Loucy (cell line): ENCODE data around the gene TTC21A.

ENCODE experiments used
- H2AFZ ChIP-seq: fragments of 200-600 bp; sonication (generic); 2 replicates; pipeline ENCODE4 v1.6.0; 2016; ENCODE audit warnings: antibody characterized with exemption, mild to moderate bottlenecking, low read length, moderate library complexity
- H3F3A ChIP-seq: fragments of 200-600 bp; 2 replicates; pipeline ENCODE4 v1.6.0; 2016; ENCODE audit warnings: antibody characterized with exemption, low read depth, mild to moderate bottlenecking
- H3K27me3 ChIP-seq: fragments of 200-600 bp; sonication (generic); 2 replicates; pipeline ENCODE4 v1.6.1; 2014; ENCODE audit warnings: low read length, mild to moderate bottlenecking; ENCODE audit not compliant: insufficient read depth, poor library complexity, severe bottlenecking
- H3K36me3 ChIP-seq: fragments of 200-600 bp; sonication (generic); 2 replicates; pipeline ENCODE4 v1.6.1; 2016; ENCODE audit warnings: low read length; ENCODE audit not compliant: insufficient read depth
- H3K4me1 ChIP-seq: fragments of 200-600 bp; sonication (generic); 2 replicates; pipeline ENCODE4 v1.5.1; 2014; ENCODE audit warnings: low read length, mild to moderate bottlenecking; ENCODE audit not compliant: insufficient read depth, poor library complexity, severe bottlenecking
- H3K4me2 ChIP-seq: fragments of 200-600 bp; sonication (generic); 2 replicates; pipeline ENCODE4 v1.6.0; 2014; ENCODE audit warnings: antibody characterized with exemption, low read length, low read depth, mild to moderate bottlenecking; ENCODE audit not compliant: poor library complexity, severe bottlenecking
- H3K4me3 ChIP-seq: fragments of 200-600 bp; sonication (generic); 2 replicates; pipeline ENCODE4 v1.5.1; 2014; ENCODE audit warnings: low read length, mild to moderate bottlenecking, mixed read lengths; ENCODE audit not compliant: poor library complexity, severe bottlenecking
- H3K79me2 ChIP-seq: fragments of 200-600 bp; sonication (generic); 2 replicates; pipeline ENCODE4 v1.6.1; 2014; ENCODE audit warnings: low read length; ENCODE audit not compliant: insufficient read depth
- H3K9ac ChIP-seq: fragments of 200-600 bp; sonication (generic); 2 replicates; pipeline ENCODE4 v1.6.0; 2014; ENCODE audit warnings: mild to moderate bottlenecking, low read depth, low read length, moderate library complexity; ENCODE audit not compliant: poor library complexity, severe bottlenecking
- H3K9me2 ChIP-seq: fragments of 200-600 bp; sonication (generic); replicated peaks from 2 replicates; pipeline ENCODE4 v1.6.1; 2016; ENCODE audit warnings: low read depth, low read length, mixed read lengths
- H3K9me3 ChIP-seq: fragments of 200-600 bp; sonication (generic); 2 replicates; pipeline ENCODE4 v1.6.1; 2014; ENCODE audit warnings: mild to moderate bottlenecking, antibody characterized with exemption, low read length, low read depth; ENCODE audit not compliant: insufficient read depth
- H4K20me1 ChIP-seq: fragments of 200-600 bp; sonication (generic); 2 replicates; pipeline ENCODE4 v1.6.0; 2014; ENCODE audit warnings: antibody characterized with exemption, low read length, mild to moderate bottlenecking; ENCODE audit not compliant: insufficient read depth, poor library complexity, severe bottlenecking
- CTCF ChIP-seq: fragments of 200-600 bp; sonication (generic); conservative IDR thresholded peaks from 2 replicates; pipeline ENCODE4 v1.5.1; 2014; ENCODE audit warnings: mild to moderate bottlenecking, antibody characterized with exemption, low read length
- EZH2phosphoT487 ChIP-seq: fragments of 200-600 bp; IDR thresholded peaks from 2 replicates; pipeline ENCODE4 v1.6.1; 2018; ENCODE audit warnings: antibody characterized with exemption, mild to moderate bottlenecking, moderate library complexity, borderline replicate concordance

Gene TTC21A

GRCh38 chr3:39146611-39147591, 39.4 kb downstream of the TTC21A start:
- H3K4me1 ChIP-seq: peaks cover 68% of the 10 kb centered on the region
- H3K79me2 ChIP-seq: peaks cover 56% of the 10 kb centered on the region; the same call in 1 of the 2 replicates
- H3K4me2 ChIP-seq: peak overlapping the region; percentile 91
- no peaks in the 10 kb centered on the region for H3F3A ChIP-seq
- TF ChIP-seq CTCF (no peak), EZH2phosphoT487 (no peak)
- H2AFZ ChIP-seq: no peak overlapping the region
- H3K4me3 ChIP-seq: peak overlapping the region; percentile 78
- no peaks in the 10 kb centered on the region for H3K9me2 ChIP-seq
- no peaks in the 10 kb centered on the region for H3K9me3 ChIP-seq
- H3K27me3 ChIP-seq: no peaks in the 10 kb centered on the region
- H4K20me1 ChIP-seq: peaks cover 7% of the 10 kb centered on the region
- peaks cover 44% of the 10 kb centered on the region; the same call in 1 of the 2 replicates for H3K36me3 ChIP-seq
- peak overlapping the region; percentile 78 for H3K9ac ChIP-seq

- peaks cover 65% of the 10 kb centered on the region; the same call in 1 of the 2 replicates for H3K79me2 ChIP-seq
- H3K9me3 ChIP-seq: no peaks in the 10 kb centered on the region
- H3K36me3 ChIP-seq: peaks cover 34% of the 10 kb centered on the region; the same call in 1 of the 2 replicates
- H2AFZ ChIP-seq: no peak overlapping the region
- H3K4me3 ChIP-seq: peak overlapping the region; percentile 78
- peak overlapping the region; percentile 78 for H3K9ac ChIP-seq
- no peak for TF ChIP-seq CTCF
- TF ChIP-seq EZH2phosphoT487: no peak
- H3K9me2 ChIP-seq: no peaks in the 10 kb centered on the region
- no peaks in the 10 kb centered on the region for H3F3A ChIP-seq
- H3K4me1 ChIP-seq: peaks cover 69% of the 10 kb centered on the region
- H3K4me2 ChIP-seq: peak overlapping the region; percentile 91
- peaks cover 14% of the 10 kb centered on the region for H4K20me1 ChIP-seq
- no peaks in the 10 kb centered on the region for H3K27me3 ChIP-seq
These were observed 40.4 kb downstream of the TTC21A start for GRCh38 chr3:39147711-39148434.

DNA sequence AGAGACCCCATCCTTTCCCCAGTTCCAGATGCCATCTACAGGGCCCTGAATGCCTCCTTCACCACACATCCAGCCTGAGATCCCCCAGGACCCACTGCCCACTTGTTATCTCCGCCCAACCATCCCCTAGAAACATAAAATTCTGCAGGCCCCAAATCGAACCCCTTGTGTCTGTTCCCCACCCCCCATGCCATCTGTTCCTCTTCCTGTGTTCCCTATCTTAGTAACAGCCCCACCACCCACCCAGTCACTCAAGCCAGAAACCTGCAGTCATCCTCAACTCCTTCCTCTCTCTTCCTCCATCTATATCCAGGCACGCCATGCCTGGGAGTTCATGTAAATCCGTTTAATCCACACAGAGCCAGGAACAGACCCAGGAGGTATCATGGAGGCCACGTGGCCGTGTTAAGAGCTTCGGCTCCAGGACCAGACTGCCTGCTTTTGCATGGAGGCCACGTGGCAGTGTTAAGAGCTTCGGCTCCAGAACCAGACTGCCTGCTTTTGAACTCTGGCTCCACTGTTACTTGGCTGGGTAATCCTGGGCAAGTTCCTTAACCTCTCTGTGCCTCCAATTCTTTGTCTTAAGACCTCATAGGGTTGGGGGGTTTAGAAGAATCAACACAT, 41.1 kb downstream of the TTC21A start:
- Histone ChIP-seq H3K36me3 (peaks cover 28% of the 10 kb centered on the region; the same call in 1 of the 2 replicates), H3K79me2 (peaks cover 67% of the 10 kb centered on the region; the same call in 1 of the 2 replicates), H4K20me1 (peaks cover 14% of the 10 kb centered on the region), H3K4me3 (peak overlapping the region; percentile 78), H3K4me1 (peaks cover 69% of the 10 kb centered on the region), H3K27me3 (no peaks in the 10 kb centered on the region), H2AFZ (no peak overlapping the region), H3K4me2 (peak overlapping the region; percentile 91), H3K9me2 (no peaks in the 10 kb centered on the region), H3K9ac (peak overlapping the region; percentile 78), H3K9me3 (no peaks in the 10 kb centered on the region), H3F3A (no peaks in the 10 kb centered on the region)
- TF ChIP-seq CTCF (0 out of 2 replicates have a peak, but pooled peaks have one; percentile 13), EZH2phosphoT487 (no peak)
